HFFc6 (cell line): ENCODE data around the gene KITLG. TPM values are rescaled to one million over a fixed set of nuclear protein-coding genes. Genes with fewer than 3 reads are reported as not detected.
A peak's percentile ranks its signal among the peaks of the same experiment; 100 is the strongest.
"Not testable (repeated sequence)": the region's sequence is repeated elsewhere in the genome, so short reads cannot be mapped to it uniquely, and the experiment has no call there.

Experiments used
- DNase-seq: peaks from one replicate; pipeline ENCODE4 v3.0.0-alpha.2; 2018
- H3K27ac Mint-ChIP-seq: 2 replicates; pipeline ENCODE4 v1.8.0; 2020; ENCODE audit warnings: mild to moderate bottlenecking, mixed read lengths
- H3K27me3 Mint-ChIP-seq: 2 replicates; pipeline ENCODE4 v1.8.0; 2021; ENCODE audit warnings: mild to moderate bottlenecking, moderate library complexity, mixed read lengths; ENCODE audit not compliant: insufficient read depth
- H3K36me3 Mint-ChIP-seq: 2 replicates; pipeline ENCODE4 v1.8.0; 2021; ENCODE audit warnings: low read depth, mixed read lengths
- H3K4me1 Mint-ChIP-seq: 2 replicates; pipeline ENCODE4 v1.8.0; 2020; ENCODE audit warnings: low read depth, mixed read lengths
- H3K4me3 Mint-ChIP-seq: 2 replicates; pipeline ENCODE4 v1.8.0; 2020; ENCODE audit warnings: mild to moderate bottlenecking, moderate library complexity, mixed read lengths
- H3K9me3 Mint-ChIP-seq: 2 replicates; pipeline ENCODE4 v1.8.0; 2020; ENCODE audit warnings: mild to moderate bottlenecking, mixed read lengths
- total RNA-seq, 6 experiments: library from RNA; stranded (reverse); fragmentation: NEBNext Ultra II Directional; extraction: Animal tissue kit (Norgen Biotek cat#: 25700); gene quantifications; 2 replicates in 1 of 6; 3 replicates in 5 of 6; pipeline ENCODE4 v1.2.3, GENCODE V29; 2021
- TF ChIP-seq, protein P1 (sequence below): fragments of 200-600 bp; sonication (generic); IDR thresholded peaks from 2 replicates; pipeline ENCODE4 v1.5.0; 2021; ENCODE audit warnings: antibody characterized with exemption, mild to moderate bottlenecking

Gene KITLG
- total RNA-seq, 6 experiments from 2014 or later = 44.4 to 91.2 (median 74.2) TPM

DNA sequence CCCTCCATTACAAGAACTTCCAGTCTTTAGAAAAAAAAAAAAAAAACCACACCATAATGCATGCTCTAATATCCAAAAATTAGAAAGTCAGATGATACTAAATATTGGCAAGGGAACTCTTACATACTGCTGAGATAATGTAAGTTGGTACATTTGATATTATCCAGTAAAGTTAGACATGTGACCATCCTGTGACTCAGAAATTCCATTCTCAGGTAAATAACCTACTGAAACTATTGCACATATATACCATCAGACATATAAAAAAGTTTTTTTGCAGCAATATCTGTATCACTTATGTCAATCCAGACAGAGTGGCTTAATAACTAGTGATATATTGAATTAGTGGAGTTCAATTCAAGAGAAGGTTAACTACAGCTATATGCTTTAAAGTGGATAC, 63.5 kb downstream of the KITLG start:
- DNase-seq = no peak
- H3K27ac Mint-ChIP-seq = no peak overlapping the region

DNA sequence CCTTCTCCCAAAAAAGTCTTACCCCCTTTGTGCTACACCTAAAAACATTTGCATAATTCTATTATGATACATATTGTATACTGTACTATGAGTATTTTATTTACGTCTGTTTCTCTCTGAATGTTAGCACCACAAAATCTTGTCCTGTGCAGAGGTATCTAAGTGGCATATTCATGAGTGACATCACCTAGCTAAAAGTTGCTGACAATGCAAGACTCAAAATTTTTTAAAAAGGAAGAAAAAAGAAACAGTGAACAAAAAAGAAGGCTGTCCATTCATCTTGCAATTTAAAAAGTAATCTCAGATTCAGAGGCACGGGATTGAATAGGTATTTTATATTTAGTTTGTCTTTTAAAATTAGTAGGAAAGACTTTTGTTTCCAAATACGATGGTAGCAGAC, 69.4 kb downstream of the KITLG start:
- H3K9me3 Mint-ChIP-seq = no peaks in the 10 kb centered on the region
- no peak for DNase-seq
- H3K4me3 Mint-ChIP-seq = 0 out of 2 replicates have a peak overlapping the region, but pooled peaks have one; percentile 26
- peaks cover 57% of the 10 kb centered on the region for H3K36me3 Mint-ChIP-seq
- TF ChIP-seq, protein P1, sequence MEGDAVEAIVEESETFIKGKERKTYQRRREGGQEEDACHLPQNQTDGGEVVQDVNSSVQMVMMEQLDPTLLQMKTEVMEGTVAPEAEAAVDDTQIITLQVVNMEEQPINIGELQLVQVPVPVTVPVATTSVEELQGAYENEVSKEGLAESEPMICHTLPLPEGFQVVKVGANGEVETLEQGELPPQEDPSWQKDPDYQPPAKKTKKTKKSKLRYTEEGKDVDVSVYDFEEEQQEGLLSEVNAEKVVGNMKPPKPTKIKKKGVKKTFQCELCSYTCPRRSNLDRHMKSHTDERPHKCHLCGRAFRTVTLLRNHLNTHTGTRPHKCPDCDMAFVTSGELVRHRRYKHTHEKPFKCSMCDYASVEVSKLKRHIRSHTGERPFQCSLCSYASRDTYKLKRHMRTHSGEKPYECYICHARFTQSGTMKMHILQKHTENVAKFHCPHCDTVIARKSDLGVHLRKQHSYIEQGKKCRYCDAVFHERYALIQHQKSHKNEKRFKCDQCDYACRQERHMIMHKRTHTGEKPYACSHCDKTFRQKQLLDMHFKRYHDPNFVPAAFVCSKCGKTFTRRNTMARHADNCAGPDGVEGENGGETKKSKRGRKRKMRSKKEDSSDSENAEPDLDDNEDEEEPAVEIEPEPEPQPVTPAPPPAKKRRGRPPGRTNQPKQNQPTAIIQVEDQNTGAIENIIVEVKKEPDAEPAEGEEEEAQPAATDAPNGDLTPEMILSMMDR = no peak
- no peaks in the 10 kb centered on the region for H3K27me3 Mint-ChIP-seq
- peaks cover 77% of the 10 kb centered on the region for H3K4me1 Mint-ChIP-seq
- H3K27ac Mint-ChIP-seq = peak overlapping the region; percentile 76

More for the DNA sequence above, 63.5 kb downstream of the KITLG start:
- TF ChIP-seq, protein P1 = no peak
- H3K36me3 Mint-ChIP-seq = peaks cover 58% of the 10 kb centered on the region
- peaks cover 43% of the 10 kb centered on the region for H3K4me1 Mint-ChIP-seq
- H3K27me3 Mint-ChIP-seq = no peaks in the 10 kb centered on the region
- no peaks in the 10 kb centered on the region for H3K9me3 Mint-ChIP-seq
- H3K4me3 Mint-ChIP-seq = no peak overlapping the region

DNA sequence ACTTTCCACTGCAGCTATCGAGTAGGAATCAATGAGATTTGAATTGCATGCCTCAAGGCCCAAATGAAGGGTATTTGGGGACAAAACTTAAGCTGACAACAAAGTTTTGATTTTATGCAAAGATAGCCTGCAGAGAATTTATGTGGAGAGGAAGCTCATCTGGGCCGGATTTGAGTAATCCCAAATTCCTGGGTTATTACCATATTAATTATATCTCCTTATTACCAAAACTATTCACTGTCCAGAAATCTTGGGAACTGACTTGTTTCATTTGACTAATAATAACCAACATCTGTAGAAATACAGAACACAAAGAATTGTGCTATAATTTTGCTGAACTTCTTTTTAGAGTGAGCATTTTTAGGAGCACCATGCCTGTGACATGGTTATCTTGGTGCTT, 70.4 kb downstream of the KITLG start:
- TF ChIP-seq, protein P1 = no peak
- Mint-ChIP-seq H3K4me1 (peaks cover 87% of the 10 kb centered on the region), H3K27me3 (no peaks in the 10 kb centered on the region), H3K9me3 (no peaks in the 10 kb centered on the region), H3K36me3 (peaks cover 60% of the 10 kb centered on the region), H3K27ac (peak overlapping the region; percentile 76), H3K4me3 (peak overlapping the region; percentile 48)
- DNase-seq = peak; percentile 35

DNA sequence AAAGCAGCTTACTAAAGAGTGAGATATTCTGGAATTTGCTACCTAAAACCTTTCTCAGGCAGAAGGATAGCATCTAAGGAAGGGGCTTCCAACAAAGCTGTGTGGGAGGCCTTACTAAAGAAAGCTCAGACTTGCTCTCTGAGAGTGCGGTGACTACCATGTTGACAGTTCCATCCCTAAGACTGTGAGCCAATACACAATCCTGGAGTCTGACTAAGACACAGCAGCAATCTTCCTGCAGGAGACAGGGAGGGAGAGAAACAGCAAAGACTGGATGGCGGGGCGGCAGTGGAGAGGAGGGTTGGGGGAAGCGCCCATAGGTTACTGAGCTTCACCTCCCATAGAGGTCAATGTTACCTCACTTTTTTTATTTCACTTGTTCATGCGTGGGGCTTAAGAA, 70.9 kb downstream of the KITLG start:
- peak; percentile 75 for DNase-seq
- Mint-ChIP-seq H3K27me3 (no peaks in the 10 kb centered on the region), H3K36me3 (peaks cover 61% of the 10 kb centered on the region), H3K9me3 (no peaks in the 10 kb centered on the region), H3K4me1 (peaks cover 90% of the 10 kb centered on the region), H3K4me3 (peak overlapping the region; percentile 48), H3K27ac (peak overlapping the region; percentile 76)
- TF ChIP-seq, protein P1 = no peak

DNA sequence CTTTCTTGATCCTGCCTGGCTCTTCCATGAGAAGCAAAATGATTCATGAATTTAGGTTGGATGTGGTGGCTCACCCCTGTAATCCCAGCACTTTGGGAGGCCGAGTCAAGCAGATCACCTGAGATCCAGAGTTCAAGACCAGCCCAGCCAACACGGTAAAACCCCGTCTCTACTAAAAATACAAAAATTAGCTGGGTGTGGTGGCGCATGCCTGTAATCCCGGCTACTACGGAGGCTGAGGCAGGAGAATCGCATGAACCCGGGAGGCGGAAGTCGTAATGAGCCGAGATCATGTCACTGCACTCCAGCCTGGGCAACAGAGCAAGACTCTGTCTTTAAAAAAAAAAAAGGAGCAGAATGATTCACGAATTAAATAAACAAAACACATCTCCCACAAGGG, 72.4 kb downstream of the KITLG start:
- not testable (repeated sequence) for H3K27me3 Mint-ChIP-seq, H3K27ac Mint-ChIP-seq, H3K4me3 Mint-ChIP-seq, DNase-seq, H3K9me3 Mint-ChIP-seq
- Mint-ChIP-seq H3K4me1 (peaks cover 95% of the 10 kb centered on the region), H3K36me3 (peaks cover 59% of the 10 kb centered on the region)

DNA sequence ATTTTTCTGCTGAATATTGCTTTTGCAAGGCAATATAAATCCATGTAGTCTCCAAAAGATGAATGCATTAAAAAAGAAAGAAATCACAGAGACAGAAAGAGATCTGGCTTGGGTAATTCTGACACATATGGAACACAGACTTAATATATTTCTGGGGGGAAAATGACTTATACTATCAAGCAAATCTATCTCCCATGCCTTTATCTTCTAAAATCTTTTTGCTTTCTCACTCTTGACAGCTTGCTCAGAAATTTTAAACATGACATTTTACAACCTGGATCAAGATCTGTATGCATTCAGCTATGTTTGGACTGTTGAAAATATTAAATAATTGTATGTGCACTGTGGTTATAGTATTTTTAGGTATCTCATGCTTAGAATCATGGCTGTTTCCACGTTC, 73.0 kb downstream of the KITLG start:
- H3K9me3 Mint-ChIP-seq = no peaks in the 10 kb centered on the region
- no peak overlapping the region for H3K4me3 Mint-ChIP-seq
- H3K27ac Mint-ChIP-seq = peak overlapping the region; percentile 19; the same call in 1 of the 2 replicates
- H3K27me3 Mint-ChIP-seq = no peaks in the 10 kb centered on the region
- H3K4me1 Mint-ChIP-seq = peaks cover 95% of the 10 kb centered on the region
- DNase-seq = no peak
- TF ChIP-seq, protein P1 = no peak
- peaks cover 61% of the 10 kb centered on the region for H3K36me3 Mint-ChIP-seq
